NK-92 treated with Interleukin-12 subunit alpha and Interleukin-12 subunit beta, amount 100 ng/mL, for 24 hours (cell line): ENCODE results near the gene ANKRD55.
"Not testable (repeated sequence)": the region's sequence is repeated elsewhere in the genome, so short reads cannot be mapped to it uniquely, and the experiment has no call there.

Experiments
- DNase-seq: peaks from one replicate; lab custom pipeline; 2025; lab: John Stamatoyannopoulos, UW

ANKRD55 gene

DNA sequence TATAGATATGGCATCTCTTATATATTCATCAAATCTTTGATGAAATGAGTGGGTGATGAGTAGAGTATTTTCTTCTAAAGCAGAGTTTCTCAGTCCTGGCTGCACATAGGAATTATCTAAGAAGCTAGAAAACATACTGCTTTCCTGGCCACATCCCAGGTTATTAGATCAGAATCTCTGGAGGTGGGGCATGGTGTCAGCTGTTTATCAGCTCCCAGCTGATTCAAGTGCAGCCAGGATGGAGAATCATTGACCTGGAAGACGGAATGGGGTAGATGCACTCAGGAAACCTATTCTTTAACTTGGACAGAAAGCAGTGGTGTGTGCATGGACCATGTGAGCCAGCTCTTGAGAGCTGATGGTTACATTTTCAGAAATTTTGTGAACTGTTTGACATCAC lies 130.2 kb downstream of the ANKRD55 start:
- DNase-seq = no peak

DNA sequence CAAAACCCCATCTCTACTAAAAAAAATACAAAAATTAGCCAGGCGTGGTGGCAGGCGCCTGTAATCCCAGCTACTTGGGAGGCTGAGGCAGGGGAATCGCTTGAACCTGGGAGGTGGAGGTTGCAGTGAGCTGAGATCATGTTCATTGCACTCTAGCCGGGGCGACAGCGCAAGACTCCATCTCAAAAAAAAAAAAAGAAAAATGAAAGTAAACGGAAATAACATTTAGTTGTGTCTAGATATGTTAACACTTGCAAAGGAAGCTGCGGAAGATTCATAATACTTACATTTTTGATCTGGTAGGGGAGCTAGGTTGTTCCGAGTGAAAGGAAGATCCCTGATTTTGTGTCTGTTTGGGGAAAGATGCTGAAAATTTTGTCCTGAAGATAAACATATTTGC lies 130.9 kb downstream of the ANKRD55 start:
- not testable (repeated sequence) for DNase-seq

DNA sequence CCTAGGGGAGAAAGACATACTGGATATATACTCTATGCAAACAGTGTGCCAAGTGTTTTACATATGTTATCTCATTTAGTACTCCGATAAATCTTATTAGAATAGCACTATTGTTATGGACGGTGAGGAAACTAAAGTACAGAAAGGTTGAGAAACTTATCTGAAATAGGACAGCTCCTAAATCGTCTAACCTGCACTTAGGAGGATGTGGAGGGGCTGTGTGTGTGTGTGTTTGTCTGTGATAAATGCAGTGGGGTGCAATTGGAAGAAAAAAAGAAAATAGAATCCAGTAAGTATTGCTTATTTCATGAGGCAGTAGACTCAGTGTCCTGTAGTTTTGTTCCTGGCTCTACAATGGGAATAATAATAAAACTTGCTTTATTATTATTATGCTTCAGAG lies 131.9 kb downstream of the ANKRD55 start:
- DNase-seq = no peak

DNA sequence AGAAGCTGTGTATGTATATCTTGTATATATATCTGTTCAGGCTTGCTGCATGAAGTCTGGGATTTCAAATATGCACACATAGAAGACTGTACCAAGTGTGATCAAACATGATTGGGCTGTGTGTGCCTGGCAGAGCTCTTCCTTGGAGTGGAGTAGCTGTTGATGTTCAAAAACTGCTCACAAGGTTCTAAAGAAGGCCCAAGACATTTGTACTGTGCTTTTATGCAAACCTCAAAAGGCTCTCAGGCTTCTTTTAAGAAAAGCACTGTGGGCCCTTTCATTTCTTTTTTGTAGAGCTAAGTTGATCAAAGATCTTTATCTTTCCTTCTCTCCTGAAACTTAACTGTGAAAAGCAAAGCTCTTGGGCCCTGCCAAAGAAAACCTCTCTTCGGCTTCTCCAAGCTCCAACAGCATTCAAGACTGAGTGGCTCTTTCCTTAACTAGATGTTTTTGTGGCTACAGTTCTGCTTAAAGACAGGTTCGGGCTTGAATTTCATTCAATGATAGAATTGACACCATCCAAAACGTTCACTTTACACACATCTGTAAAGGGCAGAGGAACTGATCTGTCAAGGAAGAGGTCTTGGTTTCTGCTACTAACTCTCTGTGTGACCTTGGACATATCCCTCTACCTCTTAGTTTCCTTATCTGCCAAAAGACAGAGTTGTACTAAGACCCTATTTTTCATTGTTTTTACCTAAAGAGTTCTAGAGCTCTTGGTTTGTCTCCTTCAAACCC lies 132.5 kb downstream of the ANKRD55 start:
- no peak for DNase-seq

DNA sequence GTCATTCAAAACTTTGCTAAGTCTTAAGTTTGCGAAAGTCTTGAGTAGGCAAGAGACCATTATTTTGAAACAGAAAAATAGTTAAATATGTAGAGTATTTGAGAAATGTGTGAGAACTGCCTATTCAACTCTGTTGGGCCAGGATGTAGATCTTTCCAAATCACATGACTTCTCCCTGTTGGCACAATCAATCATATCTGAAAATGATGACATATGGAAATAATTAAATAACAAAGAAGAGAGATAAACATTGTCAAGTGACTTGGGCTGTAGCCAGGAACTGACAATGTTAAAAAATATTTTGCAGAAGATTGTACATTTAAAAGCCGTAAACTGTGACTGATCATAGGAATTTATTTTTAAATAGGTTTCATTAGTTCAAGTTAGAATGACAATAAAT lies 133.8 kb downstream of the ANKRD55 start:
- no peak for DNase-seq

DNA sequence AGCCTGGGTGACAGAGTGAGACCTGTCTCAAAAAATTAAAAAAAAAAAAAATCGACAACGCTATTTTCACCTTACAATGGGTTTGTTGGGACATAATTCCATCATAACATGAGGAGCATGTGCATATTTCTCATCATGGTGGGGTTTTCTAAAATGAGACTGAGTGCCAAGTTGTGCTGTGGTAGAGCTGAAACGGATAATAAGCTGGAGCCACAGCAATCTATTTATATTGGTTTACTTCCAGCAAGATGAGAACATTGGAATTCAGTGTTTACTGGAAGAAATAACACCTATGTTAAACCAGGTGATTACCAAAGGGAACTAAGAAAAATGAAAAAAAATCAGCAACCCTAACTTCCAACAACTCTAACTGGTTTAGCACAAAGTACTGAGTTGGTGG lies 136.1 kb downstream of the ANKRD55 start:
- DNase-seq = no peak

DNA sequence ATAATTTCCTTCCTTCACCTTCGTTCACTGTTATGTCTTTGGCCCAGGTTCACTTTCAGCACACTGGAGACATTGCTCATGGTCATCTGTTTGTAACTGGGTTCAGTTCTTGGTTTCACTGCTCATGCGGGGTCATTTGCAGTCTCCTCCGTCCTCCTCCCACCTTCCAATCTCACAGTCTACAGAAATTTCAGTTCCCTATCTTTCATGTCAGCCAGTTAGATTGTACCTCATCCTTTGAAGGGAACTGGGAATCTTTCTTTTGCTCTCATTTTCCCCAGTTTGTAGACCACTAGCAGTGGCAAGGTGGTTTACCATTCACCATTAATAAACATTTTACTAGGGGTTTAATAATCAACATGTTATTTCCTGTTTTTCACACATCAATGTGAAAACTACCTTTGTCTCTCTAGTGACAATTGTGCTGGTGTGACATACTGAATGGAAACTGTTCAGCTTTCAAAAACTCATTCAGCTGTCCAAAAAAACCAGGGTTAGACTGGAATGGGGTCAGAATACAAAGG lies 137.5 kb downstream of the ANKRD55 start:
- no peak for DNase-seq

DNA sequence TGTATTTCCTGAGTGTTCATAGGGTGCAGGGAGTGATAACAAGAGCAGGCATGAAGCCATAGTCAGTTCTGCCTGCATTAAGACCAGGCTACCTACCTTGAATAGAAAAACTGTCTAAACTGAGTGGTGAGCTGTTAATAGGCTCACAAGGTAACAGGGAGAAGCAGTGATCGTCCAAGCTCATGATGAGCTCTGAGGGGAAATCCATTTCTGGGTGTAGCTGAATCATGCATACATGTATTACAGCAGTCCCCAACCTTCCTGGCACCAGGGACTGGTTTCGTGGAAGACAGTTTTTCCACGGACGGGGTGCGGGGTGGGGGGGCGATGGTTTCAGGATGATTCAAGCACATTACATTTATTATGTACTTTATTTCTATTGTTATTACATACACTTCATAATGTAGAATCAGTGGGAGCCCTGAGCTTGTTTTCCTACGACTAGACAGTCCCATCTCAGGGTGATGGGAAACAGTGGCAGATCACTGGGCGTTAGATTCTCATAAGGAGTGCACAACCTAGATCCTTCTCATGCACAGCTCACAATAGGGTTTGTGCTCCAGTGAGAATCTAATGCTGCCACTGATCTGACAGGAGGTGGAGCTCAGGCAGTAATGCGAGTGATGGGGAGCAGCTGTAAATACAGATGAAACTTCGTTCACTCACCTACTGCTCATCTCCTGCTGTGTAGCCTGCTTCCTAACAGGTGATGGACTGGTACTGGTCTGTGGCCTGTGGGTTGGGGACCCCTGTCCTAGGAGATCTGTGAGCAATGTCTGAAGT lies 138.4 kb downstream of the ANKRD55 start:
- DNase-seq = no peak

DNA sequence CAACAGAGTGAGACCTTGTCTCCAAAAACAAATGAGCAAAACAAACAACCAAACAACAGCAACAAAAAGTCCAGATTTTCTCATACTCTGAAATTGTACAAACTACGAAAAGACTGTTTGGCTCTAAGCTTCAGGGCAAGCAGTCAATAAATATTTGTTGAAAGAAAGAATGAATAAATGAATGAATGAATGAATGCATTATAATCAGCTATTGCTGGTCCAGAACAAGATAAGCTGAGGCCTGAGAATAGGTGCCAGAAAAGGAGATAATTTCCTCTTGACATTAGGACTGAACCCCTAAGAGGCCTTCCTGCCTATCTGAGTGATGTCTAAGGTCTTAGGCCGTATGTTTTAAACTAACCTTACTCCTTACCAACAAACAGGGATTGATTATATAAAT lies 139.2 kb downstream of the ANKRD55 start:
- DNase-seq = no peak

DNA sequence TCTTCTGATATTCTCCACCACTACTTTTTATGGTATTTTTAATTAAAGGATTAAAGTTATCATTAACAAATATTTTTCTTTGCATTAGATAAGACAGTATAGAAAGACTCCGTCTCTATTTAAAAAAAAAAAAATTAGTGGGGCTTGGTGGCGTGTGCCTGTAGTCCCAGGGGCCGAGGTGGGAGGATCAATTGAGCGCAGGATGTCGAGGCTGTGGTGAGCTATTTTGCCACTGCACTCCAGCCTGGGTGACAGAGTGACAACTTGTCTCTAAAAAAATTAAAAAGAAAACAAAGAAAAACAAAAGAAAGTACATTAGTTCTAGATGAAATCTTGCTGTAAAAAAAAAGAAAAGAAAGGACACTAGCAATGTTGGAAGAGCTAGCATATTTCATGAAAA lies 141.0 kb downstream of the ANKRD55 start:
- no peak for DNase-seq

DNA sequence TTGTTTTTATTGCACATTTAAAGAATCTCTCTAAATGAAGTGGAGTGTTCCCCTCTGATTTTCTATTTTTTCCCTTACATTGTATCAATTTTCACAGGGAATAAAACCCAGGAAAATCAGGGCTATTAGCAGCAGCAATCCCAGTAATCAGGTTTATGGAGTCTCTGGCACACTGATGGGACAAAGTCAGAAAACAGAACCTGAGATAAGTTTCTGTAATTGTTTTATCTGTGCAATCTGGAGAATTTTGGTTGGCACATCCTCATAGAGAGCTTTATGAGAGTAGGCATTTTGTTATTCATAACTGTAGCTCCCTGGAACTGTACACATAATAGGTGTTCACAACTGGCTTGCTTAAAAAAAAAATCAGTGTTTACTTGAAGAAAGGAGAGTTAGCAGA lies 141.5 kb downstream of the ANKRD55 start:
- no peak for DNase-seq

DNA sequence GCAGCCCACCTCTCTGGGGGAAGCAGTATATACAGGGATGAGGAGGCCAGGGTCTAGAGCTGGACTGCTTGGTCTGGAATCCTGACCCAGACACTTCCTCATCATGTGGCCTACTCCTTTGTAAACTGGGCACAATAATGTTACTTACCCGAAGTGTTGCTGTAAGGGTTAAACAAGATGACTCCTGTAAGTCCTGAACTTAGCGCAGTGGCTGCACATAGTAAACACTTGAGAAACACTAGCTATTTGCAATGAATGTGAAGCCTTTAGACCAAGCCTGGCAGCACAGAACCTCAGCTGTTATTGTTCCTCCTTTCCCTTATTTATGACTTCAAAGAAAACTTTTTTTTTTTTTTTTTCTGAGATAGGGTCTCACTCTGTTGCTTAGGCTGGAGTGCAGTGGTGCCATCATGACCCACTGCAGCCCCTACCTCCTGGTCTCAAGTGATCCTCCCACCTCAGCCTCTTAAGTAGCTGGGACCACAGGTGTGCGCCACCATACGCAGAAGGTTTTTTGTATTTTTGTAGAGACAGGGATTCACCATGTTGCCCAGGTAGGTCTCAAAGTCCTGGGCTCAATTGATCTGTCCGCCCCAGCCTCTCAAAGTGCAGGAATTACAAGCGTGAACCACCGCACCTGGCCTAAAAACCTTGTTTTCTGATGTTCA lies 142.2 kb downstream of the ANKRD55 start:
- DNase-seq = no peak

DNA sequence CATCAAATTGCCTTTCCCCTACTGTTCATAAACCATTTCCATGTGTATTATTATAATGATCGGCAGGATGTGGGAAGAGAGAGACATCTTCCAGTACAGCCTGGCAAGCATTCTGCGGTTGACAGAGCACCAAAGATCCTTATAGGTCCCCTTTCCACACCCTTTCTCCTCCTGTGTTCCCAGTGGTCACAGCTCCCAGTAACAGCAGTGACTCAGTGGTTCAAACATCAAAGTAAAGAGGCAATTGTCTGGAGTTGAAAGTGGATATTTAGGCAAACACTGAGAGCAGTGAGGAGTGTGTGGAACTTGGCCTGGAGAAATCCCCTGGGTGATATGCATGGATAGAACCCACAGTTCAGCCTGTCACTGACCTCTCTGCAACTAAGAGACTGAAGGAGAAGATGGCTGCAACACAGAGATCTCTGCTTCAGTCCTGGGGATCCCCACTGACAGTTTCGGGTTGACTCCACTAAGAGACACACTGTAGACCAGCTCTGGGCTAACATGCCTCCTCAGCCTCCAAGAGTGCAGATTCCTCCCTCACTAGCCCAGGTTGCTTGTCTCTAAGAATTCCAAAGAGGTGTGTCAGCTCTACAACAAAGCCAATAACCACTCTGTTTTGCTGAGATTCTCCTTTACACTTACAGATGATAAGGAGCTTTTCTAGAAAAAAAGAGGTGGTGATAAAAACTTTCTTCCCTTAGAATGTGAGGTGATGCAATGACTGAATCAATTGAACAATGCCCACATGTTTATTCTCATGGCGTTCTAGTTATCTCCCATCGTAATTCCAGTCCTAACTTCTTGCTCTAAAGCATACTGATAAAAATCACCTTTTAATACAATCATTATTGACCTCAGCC lies 143.9 kb downstream of the ANKRD55 start:
- no peak for DNase-seq

DNA sequence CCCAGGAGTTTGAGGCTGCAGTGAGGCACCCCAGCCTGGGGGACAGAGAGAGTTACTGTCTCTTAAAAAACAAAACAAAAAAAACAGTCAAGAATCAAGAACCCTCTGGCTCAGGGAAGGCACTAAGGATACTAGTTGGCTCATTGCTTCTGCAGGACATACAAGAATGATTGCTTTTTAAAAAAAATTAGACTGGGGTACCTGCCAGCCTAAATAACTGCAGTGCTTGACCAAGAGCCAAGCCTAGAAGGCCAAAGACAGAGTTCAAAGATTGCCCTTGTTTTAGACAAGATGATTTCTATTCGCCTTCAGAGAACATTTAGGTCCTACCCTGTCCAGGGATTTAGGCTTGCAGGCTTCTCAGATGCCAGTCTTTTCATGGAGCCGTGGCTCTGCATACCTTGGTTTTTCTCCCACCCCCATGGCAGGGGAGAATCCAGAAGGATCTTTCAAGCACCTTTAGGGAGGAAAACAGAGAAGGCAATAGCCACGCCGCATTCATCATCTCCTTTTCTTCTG lies 144.6 kb downstream of the ANKRD55 start:
- DNase-seq = no peak

DNA sequence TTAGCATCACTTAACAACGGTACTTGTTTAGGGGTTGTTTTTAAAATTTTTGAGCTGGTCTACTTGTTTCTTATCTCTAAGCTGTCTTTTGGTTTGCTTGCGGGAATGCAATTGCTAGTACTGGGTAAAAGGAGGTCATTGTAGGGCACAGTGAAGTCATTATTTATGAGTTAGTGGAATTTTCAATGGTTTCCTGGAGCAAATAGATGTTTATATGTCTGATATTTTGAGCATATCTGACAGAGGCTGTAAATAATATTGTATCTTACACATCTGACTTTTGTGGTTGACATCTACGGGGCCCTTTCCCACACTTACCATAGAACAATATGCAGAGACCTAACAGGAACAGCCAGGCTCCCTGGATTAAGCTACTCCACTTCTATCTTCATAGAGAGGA lies 147.9 kb downstream of the ANKRD55 start:
- no peak for DNase-seq

DNA sequence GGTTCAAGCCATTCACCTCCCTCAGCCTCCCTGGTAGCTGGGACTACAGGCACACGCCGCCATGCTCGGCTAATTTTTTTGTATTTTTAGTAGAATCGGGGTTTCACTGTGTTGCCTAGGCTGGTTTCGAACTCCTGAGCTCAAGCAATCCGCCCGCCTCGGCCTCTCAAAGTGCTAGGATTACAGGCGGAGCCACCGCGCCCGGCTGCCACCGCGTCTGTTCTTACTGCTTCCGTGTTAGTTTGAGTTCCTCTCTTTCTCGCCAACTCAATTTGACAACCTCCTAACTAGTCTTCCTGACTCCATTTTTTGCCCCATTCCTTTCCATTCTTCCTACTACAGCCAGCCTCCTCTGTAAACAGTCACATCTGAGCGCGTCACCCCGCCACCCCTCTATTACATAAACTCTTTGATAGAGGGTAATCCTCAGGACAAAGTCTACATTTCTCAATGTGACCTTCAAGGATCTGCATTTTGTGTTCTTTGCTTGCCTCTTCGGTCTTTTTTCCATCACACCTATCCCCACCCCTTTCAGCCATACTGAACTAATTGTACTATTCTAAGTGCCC lies 149.8 kb downstream of the ANKRD55 start:
- DNase-seq = no peak

DNA sequence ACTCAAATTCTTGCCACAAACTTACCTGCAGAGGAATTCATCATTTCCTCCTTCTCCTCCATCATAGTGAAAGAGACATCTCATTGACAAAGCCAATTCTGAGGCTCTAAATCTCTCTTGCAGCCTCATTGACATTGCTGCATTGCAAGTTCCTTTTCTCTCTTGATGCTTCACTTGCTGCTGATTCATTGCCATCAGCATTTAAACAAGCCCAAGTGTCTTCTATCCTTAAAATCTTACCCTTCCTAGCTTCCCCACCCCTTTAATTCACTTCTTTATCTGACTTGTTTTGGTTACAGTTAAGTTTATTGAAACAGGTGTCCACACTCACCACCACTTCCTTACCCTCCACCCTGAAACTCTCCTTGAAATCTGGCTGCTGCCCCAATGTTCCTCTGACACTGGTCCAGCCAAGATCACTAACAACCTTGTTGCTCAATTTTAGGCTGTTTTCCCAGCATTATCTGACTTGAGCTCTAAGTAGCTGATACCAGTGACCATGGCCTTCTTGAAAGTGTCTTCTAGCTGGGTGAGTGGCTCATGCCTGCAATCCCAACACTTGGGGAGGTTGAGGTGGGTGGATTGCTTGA lies 152.0 kb downstream of the ANKRD55 start:
- not testable (repeated sequence) for DNase-seq

DNA sequence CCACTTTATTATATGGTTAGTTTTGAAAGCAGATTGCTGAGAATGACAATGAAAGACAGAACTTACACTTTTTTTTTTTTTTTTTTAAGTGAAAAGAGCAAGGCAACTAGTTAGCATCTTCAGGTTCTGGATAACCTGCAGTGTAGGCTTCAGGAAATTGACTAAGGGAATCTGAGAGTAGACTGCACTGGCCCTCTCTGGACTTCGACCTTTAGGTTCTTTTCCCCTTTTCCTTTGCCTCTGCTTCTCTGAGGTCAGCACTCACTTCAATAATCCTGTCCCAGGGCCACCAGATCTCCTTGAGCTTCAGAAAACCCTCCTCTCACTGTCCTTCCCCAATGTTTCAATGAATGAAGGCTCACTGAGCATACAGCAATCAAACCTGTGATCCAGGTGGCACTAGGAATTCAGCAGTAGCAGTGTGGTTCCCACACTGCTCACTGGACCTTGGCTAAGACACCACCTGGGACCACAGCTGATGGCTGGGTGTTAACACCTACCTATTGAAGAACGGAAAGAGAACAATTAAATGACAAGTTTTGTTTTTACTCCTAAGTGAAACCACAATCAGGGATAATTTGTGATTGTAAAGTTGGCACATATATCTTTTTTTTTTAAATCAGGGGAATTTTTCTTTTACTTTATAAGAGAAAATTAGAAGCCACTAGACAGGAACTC lies 152.6 kb downstream of the ANKRD55 start:
- DNase-seq = no peak

DNA sequence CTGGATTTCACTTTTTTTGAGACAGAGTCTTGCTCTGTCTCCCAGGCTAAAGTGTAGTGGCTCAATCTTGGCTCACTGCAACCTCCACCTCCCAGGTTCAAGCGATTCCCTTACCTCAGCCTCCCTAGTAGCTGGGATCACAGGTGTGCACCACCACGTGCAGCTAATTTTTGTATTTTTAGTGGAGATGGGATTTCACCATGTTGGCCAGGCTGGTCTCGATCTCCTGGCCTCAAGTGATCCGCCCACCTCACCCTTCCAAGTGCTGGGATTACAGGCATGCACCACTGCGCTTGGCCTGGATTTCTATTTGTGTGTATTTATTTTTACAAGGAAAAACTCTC lies 154.0 kb downstream of the ANKRD55 start:
- not testable (repeated sequence) for DNase-seq
